Brain microvascular endothelial cell (primary cell): ENCODE results near the gene CHMP4A.
A peak's percentile ranks its signal among the peaks of the same experiment; 100 is the strongest.

ENCODE experiments used
- DNase-seq: peaks from one replicate; pipeline ENCODE4 v3.0.0-alpha.2; 2020
- H3K27ac ChIP-seq: fragments of 250-450 bp; sonication (Bioruptor Pico); 2 replicates; pipeline ENCODE4 v1.5.1; 2020; ENCODE audit warnings: mild to moderate bottlenecking, moderate library complexity
- H3K27me3 ChIP-seq: fragments of 250-450 bp; sonication (Bioruptor Pico); replicated peaks from 2 replicates; pipeline ENCODE4 v1.5.1; 2020; ENCODE audit warnings: mild to moderate bottlenecking
- H3K36me3 ChIP-seq: fragments of 250-450 bp; sonication (Bioruptor Pico); replicated peaks from 2 replicates; pipeline ENCODE4 v1.5.1; 2020; ENCODE audit warnings: mild to moderate bottlenecking
- H3K4me3 ChIP-seq: 2 replicates; pipeline ENCODE4 v1.5.1; 2011; ENCODE audit warnings: low read depth, mild to moderate bottlenecking, control low read depth, low read length, moderate library complexity
- CTCF ChIP-seq: IDR thresholded peaks from 2 replicates; pipeline ENCODE4 v1.5.1; 2011; ENCODE audit warnings: low read depth, mild to moderate bottlenecking, moderate library complexity, low read length, control low read depth, inconsistent platforms; ENCODE audit errors: missing control alignments
- in situ Hi-C: cut with HindIII; loops from 2 replicates; pipeline ENCODE4 v1.10.0; 2017; ENCODE audit warnings: low sequenced_read_pairs, low pct_ligation_motif_present

Gene CHMP4A

GRCh38 chr14:24184104-24184970, 29.0 kb downstream of the CHMP4A start:
- in situ Hi-C loops, result no loop called here
- Histone ChIP-seq H3K36me3 (peaks cover 69% of the 10 kb centered on the region), H3K27ac (no peak overlapping the region), H3K27me3 (no peaks in the 10 kb centered on the region), H3K4me3 (no peak overlapping the region)
- TF ChIP-seq CTCF, result no peak
- DNase-seq, result no peak

DNA sequence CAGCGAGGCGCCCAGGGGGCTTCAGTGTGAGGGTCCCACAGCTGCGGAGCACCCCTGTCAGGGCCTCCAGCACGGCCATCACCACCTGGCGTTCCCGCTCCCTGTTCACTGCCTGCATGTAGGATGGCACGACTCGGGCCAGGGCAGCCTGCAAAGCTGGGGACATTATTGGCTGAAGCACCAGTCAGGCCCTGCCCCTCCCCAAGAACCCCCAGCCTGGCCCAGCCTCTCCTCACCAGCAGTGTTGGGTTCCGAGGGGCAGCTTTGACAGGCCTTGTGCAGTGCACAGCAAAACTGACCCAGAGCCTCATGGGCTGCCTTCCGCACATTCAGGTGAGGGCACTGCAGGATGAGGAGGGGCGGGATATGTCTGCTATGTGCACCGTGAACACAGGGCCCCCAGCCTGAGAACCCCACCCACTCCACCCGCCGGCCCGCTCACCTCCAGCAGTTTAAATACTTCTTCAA, 30.2 kb downstream of the CHMP4A start:
- no peaks in the 10 kb centered on the region for H3K27me3 ChIP-seq
- no peak for TF ChIP-seq CTCF
- in situ Hi-C loops, result no loop called here
- no peak overlapping the region for H3K27ac ChIP-seq
- DNase-seq, result no peak
- H3K4me3 ChIP-seq, result no peak overlapping the region
- H3K36me3 ChIP-seq, result peaks cover 80% of the 10 kb centered on the region

GRCh38 chr14:24182110-24182882, 31.0 kb downstream of the CHMP4A start:
- DNase-seq, result no peak
- Histone ChIP-seq H3K36me3 (peaks cover 82% of the 10 kb centered on the region), H3K27ac (no peak overlapping the region)

DNA sequence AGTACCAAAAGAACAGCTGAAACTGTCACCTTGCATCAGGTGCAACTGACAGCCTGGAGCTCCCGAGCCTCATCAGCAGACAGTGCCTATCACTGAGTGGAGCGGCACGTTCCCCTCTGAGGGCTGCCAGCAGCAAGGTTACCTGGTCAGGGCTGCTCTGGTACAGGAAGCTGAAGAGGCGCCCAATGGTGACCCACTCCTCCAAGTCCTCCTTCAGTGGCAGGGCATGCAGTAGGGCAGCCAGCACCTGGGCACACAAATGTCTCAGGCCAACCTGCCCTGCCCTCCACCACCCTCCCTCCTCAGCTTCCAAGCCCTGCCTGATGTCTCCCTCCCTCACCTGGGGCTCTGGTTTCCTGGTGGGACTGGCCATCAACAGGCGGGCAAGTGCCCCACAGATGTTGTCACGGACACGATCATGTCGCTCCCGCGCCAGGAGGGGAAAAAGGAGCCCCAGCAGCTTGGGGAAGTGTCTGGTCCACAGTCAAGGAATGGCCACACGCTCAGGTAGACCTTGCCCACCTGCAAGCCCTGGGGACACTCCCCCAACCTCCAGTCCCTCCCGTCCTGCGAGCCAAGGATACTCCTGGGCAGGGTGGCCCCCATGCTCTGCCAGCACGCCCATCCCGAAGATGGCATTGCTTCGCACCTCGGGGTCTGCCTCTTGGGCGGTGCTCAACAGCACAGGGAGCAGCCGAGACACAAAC, 31.8 kb downstream of the CHMP4A start:
- no peak overlapping the region for H3K27ac ChIP-seq
- peaks cover 81% of the 10 kb centered on the region for H3K36me3 ChIP-seq
- H3K27me3 ChIP-seq, result no peaks in the 10 kb centered on the region
- in situ Hi-C loops, result no loop called here
- no peak for DNase-seq
- TF ChIP-seq CTCF, result no peak
- H3K4me3 ChIP-seq, result no peak overlapping the region

More at GRCh38 chr14:24182110-24182882, 31.0 kb downstream of the CHMP4A start:
- no peak for TF ChIP-seq CTCF
- in situ Hi-C loops, result no loop called here
- Histone ChIP-seq H3K4me3 (no peak overlapping the region), H3K27me3 (no peaks in the 10 kb centered on the region)

- DNase-seq, result peak; percentile 20
- no peak for TF ChIP-seq CTCF
- Histone ChIP-seq H3K36me3 (peaks cover 73% of the 10 kb centered on the region), H3K27me3 (no peaks in the 10 kb centered on the region), H3K4me3 (no peak overlapping the region), H3K27ac (no peak overlapping the region)
- in situ Hi-C loops, result no loop called here
Observed at GRCh38 chr14:24179961-24180796, 33.1 kb downstream of the CHMP4A start.
